ENCODE data around the gene MTPN. TPM values are rescaled to one million over a fixed set of nuclear protein-coding genes. Genes with fewer than 3 reads are reported as not detected.

The MTPN gene
- total RNA-seq, 2 experiments from 2014 or later, result 123 to 136 TPM

DNA sequence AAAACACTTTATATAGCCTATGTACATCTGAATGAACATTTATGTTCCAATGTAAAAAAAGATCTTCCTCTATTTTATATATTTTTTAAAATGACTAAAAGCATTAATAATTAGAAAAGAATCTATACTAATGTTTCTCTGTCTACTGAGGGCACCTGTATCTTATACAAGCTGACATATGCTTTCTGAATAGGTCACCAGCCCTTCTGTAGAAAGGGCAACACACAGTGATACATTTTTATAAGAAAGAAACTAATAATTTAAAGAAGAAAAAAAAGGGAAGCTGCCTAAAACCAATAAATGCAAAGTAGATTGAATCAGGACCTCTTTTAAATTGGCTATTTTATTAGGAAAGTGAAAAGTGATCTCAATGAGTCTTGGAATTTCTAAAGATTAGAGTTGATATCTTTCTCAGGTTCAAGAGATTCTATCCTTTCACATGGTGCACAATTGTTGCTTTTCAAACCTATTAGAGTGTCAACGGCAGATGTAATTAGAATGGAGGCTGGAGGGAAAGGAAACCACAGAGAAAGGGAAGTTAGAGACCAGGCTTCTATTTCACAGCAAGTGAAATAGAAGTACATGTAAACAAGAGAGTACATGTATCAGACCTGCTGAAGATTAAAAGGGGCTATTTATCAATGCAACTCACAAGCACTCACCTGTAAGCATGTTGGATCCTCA, 6.3 kb downstream of the MTPN start:
- Mint-ChIP-seq H3K27me3 (no peaks in the 10 kb centered on the region), H3K4me1 (peaks cover 75% of the 10 kb centered on the region), H3K27ac (no peak overlapping the region), H3K36me3 (ENCODE audit: low read depth) (peaks cover 41% of the 10 kb centered on the region), H3K4me3 (no peak overlapping the region), H3K9me3 (ENCODE audit: low read depth) (no peaks in the 10 kb centered on the region)
- CTCF ChIA-PET, result interaction anchor here (0.8 kb wide), 1 partner anchor 24 kb away, joined by 4 read pairs; no protein-coding TSS in a partner anchor
- no peak for ATAC-seq
- no peak for DNase-seq
- intact Hi-C loops (cut with DNase I, micrococcal nuclease), result no loop called here
- POLR2A ChIA-PET, result no interaction called here

DNA sequence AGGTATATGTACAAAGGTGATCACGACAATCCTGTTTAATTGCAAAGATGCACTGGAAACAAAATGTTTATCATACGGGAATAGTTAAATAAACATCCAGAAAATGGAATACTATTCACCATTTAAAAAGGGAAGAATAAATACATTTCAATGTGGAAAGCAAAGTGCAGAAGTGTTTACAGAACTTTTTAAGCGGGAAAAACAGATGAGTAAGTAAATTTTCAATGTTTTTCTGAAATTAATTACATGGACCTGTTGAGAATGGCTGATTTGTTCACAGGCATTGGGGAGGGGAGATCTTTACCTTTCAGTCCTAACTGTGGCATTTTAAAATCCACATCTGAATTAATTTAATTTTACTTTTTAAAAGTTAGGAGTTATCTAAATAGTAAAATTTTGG, 7.1 kb downstream of the MTPN start:
- intact Hi-C loops (cut with DNase I, micrococcal nuclease), result no loop called here
- H3K36me3 Mint-ChIP-seq (ENCODE audit: low read depth), result peaks cover 41% of the 10 kb centered on the region
- H3K27me3 Mint-ChIP-seq, result no peaks in the 10 kb centered on the region
- H3K4me1 Mint-ChIP-seq, result peaks cover 74% of the 10 kb centered on the region
- no peak overlapping the region for H3K27ac Mint-ChIP-seq
- CTCF ChIA-PET, result interaction anchor here (0.8 kb wide), 1 partner anchor 23 kb away, joined by 4 read pairs; no protein-coding TSS in a partner anchor
- POLR2A ChIA-PET, result no interaction called here
- DNase-seq, result no peak
- no peak for ATAC-seq
- H3K9me3 Mint-ChIP-seq (ENCODE audit: low read depth), result no peaks in the 10 kb centered on the region
- H3K4me3 Mint-ChIP-seq, result no peak overlapping the region

DNA sequence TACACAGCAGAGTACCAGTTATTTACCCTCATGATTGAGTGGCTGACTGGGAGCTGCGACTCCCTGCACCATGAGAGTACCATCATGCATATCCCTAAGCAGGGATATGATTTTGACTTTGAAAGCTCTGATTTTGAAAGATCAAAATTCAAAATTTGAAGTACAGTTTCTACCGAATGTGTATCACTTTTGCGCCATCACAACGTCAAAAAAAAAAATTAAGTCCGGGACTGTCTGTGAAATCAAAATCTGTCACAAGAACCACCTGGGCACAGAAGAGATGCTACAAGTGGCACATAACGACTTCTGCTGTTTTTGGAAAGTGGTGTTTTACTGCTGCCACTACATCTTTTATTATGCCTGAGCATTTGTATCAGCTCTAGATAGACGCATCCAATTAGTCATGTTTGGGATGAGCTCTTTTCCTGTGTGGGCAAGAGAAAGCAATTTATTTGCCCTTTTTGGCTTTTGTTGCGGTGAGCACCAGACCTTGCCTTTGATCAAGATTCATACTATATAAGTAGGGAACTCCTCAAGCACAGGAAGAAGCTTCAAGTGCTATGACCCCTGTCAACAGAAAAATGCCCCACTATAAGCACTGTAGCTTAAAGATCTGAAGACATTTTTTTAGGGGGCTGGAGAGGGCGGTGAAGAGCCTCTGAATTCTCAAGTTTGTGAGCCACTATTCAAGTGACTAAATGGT, 10.7 kb downstream of the MTPN start:
- H3K27ac Mint-ChIP-seq, result no peak overlapping the region
- ChIA-PET CTCF (interaction anchor here (0.5 to 2.2 kb wide), 6 partner anchors 10 to 148 kb away, joined by 3 to 9 read pairs (median 4); no protein-coding TSS in a partner anchor), POLR2A (no interaction called here)
- ATAC-seq, result peak; percentile 53
- peaks cover 28% of the 10 kb centered on the region for H3K36me3 Mint-ChIP-seq (ENCODE audit: low read depth)
- intact Hi-C loops (cut with DNase I, micrococcal nuclease), result no loop called here
- no peak overlapping the region for H3K4me3 Mint-ChIP-seq
- no peaks in the 10 kb centered on the region for H3K9me3 Mint-ChIP-seq (ENCODE audit: low read depth)
- DNase-seq, result no peak
- H3K4me1 Mint-ChIP-seq, result peaks cover 68% of the 10 kb centered on the region
- no peaks in the 10 kb centered on the region for H3K27me3 Mint-ChIP-seq

DNA sequence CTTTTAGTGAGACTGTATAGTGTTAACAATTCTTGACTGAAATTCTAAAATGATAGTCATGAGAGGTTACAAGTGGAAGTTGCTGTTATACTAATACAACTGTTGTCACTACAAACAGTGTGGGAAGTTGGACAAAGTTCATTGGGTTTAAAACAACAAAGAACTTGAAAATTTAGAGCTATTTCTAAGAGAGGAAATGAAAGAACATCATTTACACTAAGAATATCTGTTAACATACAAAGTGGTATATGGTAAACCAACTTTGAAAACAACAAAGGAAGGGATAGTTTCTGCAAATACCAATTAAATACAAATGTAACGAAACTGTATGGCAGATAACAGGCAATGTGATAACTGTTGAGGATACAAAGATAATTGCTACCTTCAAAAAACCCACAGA, 11.6 kb downstream of the MTPN start:
- peaks cover 69% of the 10 kb centered on the region for H3K4me1 Mint-ChIP-seq
- H3K4me3 Mint-ChIP-seq, result no peak overlapping the region
- peaks cover 26% of the 10 kb centered on the region for H3K36me3 Mint-ChIP-seq (ENCODE audit: low read depth)

DNA sequence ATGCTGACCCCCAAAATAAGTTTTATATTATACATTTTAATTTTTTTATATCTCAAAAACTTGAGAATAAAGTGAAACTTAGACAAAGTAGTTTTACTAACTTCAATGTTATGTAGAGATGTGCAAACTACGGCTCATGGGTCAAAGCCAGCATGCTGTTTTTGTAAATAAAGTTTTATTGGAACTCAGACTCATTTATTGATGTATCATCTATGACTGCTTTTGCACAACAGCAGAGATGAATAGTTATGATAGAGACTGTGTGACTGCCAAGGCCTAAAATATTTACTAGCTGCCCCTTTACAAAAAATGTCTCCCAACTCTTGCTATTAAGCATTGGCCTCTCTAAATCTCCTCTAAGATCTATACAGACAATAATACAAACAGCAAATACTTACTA, 12.4 kb downstream of the MTPN start:
- POLR2A ChIA-PET, result no interaction called here
- H3K27me3 Mint-ChIP-seq, result no peaks in the 10 kb centered on the region
- peaks cover 73% of the 10 kb centered on the region for H3K4me1 Mint-ChIP-seq
- intact Hi-C loops (cut with DNase I, micrococcal nuclease), result loop anchor here in 1 of 2 experiments (1.0 kb wide), 1 partner anchor 10 kb away; no protein-coding TSS in a partner anchor
- no peaks in the 10 kb centered on the region for H3K9me3 Mint-ChIP-seq (ENCODE audit: low read depth)
- no peak overlapping the region for H3K4me3 Mint-ChIP-seq
- peaks cover 25% of the 10 kb centered on the region for H3K36me3 Mint-ChIP-seq (ENCODE audit: low read depth)
- DNase-seq (no peak), ATAC-seq (no peak)
- no peak overlapping the region for H3K27ac Mint-ChIP-seq
- CTCF ChIA-PET, result no interaction called here

More for the DNA sequence above, 11.6 kb downstream of the MTPN start:
- DNase-seq (no peak), ATAC-seq (no peak)
- ChIA-PET POLR2A (no interaction called here), CTCF (interaction anchor here (1.2 to 2.2 kb wide), 3 partner anchors 9 to 43 kb away, joined by 3 to 9 read pairs (median 4); no protein-coding TSS in a partner anchor)
- Mint-ChIP-seq H3K9me3 (ENCODE audit: low read depth) (no peaks in the 10 kb centered on the region), H3K27me3 (no peaks in the 10 kb centered on the region), H3K27ac (no peak overlapping the region)
- intact Hi-C loops (cut with DNase I, micrococcal nuclease), result no loop called here

GRCh38 chr7:135964274-135964673, 12.9 kb downstream of the MTPN start:
- Mint-ChIP-seq H3K9me3 (ENCODE audit: low read depth) (no peaks in the 10 kb centered on the region), H3K4me3 (no peak overlapping the region)
- POLR2A ChIA-PET, result no interaction called here

GRCh38 chr7:135962802-135963201, 14.4 kb downstream of the MTPN start:
- DNase-seq (no peak), ATAC-seq (no peak)
- Mint-ChIP-seq H3K9me3 (ENCODE audit: low read depth) (no peaks in the 10 kb centered on the region), H3K4me3 (no peak overlapping the region), H3K4me1 (peaks cover 62% of the 10 kb centered on the region), H3K27ac (no peak overlapping the region), H3K27me3 (no peaks in the 10 kb centered on the region), H3K36me3 (ENCODE audit: low read depth) (peaks cover 13% of the 10 kb centered on the region)
- ChIA-PET CTCF (no interaction called here), POLR2A (no interaction called here)
- intact Hi-C loops (cut with DNase I, micrococcal nuclease), result no loop called here

More at GRCh38 chr7:135964274-135964673, 12.9 kb downstream of the MTPN start:
- H3K36me3 Mint-ChIP-seq (ENCODE audit: low read depth), result peaks cover 23% of the 10 kb centered on the region
- peaks cover 70% of the 10 kb centered on the region for H3K4me1 Mint-ChIP-seq
- H3K27me3 Mint-ChIP-seq, result no peaks in the 10 kb centered on the region
- no peak for DNase-seq
- CTCF ChIA-PET, result no interaction called here
- intact Hi-C loops (cut with DNase I, micrococcal nuclease), result loop anchor here in 1 of 2 experiments (1.0 kb wide), 1 partner anchor 10 kb away; no protein-coding TSS in a partner anchor
- H3K27ac Mint-ChIP-seq, result no peak overlapping the region
- ATAC-seq, result no peak

DNA sequence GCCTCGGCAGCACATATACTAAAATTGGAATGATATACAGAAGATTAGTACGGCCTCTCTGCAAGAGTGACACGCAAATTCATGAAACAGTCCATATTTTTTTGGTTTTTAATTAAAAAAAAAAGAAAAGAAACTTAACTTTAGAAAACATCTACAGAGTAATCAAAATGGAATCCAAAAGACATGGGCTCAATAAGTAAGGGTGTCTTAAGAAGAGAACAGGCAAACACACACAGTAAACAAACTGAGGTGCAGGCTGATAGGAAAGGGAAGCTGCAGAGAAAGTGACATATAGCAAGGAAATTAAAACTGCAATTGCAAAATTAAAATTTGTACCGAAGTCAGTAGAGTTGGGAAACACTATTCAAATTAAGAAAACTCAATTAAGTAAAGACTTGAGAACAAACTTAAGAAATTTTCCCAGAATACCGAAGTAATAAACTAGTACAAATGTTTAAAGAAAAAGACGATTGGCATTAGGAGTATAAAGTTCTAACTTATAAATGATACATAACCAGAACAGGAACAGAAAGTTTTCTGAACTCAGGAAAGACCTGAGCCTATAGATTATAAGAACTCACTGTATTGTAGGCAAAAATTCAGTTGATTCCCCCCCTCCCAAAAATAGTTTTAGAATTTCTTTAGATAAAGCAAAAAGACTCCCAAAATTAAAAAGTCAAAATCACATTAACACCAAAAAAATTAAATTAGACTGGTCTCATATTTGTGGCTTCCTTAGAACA, 16.3 kb downstream of the MTPN start:
- H3K4me1 Mint-ChIP-seq, result peaks cover 56% of the 10 kb centered on the region
- ATAC-seq, result no peak
- intact Hi-C loops (cut with DNase I, micrococcal nuclease), result no loop called here
- H3K4me3 Mint-ChIP-seq, result no peak overlapping the region
- DNase-seq, result no peak
- no peaks in the 10 kb centered on the region for H3K27me3 Mint-ChIP-seq
- no peak overlapping the region for H3K27ac Mint-ChIP-seq
- POLR2A ChIA-PET, result no interaction called here
- CTCF ChIA-PET, result interaction anchor here (1.0 kb wide), 1 partner anchor 12 kb away, joined by 3 read pairs; no protein-coding TSS in a partner anchor
- peaks cover 17% of the 10 kb centered on the region for H3K36me3 Mint-ChIP-seq (ENCODE audit: low read depth)
- no peaks in the 10 kb centered on the region for H3K9me3 Mint-ChIP-seq (ENCODE audit: low read depth)

GRCh38 chr7:135959646-135960363, 17.4 kb downstream of the MTPN start:
- intact Hi-C loops (cut with DNase I, micrococcal nuclease), result loop anchor here in 1 of 2 experiments (2.0 kb wide), 1 partner anchor 17 kb away; no protein-coding TSS in a partner anchor
- no peak for DNase-seq
- no peak overlapping the region for H3K27ac Mint-ChIP-seq
- ATAC-seq, result no peak
- ChIA-PET POLR2A (no interaction called here), CTCF (interaction anchor here (1.0 kb wide), 1 partner anchor 11 kb away, joined by 3 read pairs; no protein-coding TSS in a partner anchor)
- no peaks in the 10 kb centered on the region for H3K27me3 Mint-ChIP-seq
- no peak overlapping the region for H3K4me3 Mint-ChIP-seq
- H3K4me1 Mint-ChIP-seq, result peaks cover 56% of the 10 kb centered on the region
- peaks cover 21% of the 10 kb centered on the region for H3K36me3 Mint-ChIP-seq (ENCODE audit: low read depth)
- H3K9me3 Mint-ChIP-seq (ENCODE audit: low read depth), result no peaks in the 10 kb centered on the region

DNA sequence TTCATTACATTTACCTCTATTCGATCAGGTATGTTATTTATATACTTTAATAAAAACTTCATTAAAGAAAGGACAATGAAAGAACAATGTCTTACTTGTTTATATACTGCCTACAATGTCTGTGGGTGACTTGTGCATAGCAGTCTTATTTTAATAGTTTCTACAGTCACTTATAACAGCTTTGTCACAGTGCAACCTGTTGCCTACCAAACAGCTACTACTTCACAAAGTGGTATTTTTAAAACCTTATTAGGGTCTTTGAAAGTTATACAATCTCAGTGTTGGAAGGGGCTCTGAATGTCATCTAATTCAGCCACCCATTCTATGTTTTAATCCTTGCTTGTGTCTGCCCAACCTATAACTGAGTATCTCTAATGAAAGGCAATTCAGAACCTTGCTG, 19.0 kb downstream of the MTPN start:
- ChIA-PET CTCF (no interaction called here), POLR2A (no interaction called here)
- Mint-ChIP-seq H3K4me1 (peaks cover 48% of the 10 kb centered on the region), H3K27ac (no peak overlapping the region), H3K27me3 (no peaks in the 10 kb centered on the region), H3K36me3 (ENCODE audit: low read depth) (peaks cover 23% of the 10 kb centered on the region), H3K4me3 (no peak overlapping the region), H3K9me3 (ENCODE audit: low read depth) (no peaks in the 10 kb centered on the region)
- DNase-seq (no peak), ATAC-seq (no peak)
- intact Hi-C loops (cut with DNase I, micrococcal nuclease), result loop anchor here in 1 of 2 experiments (2.0 kb wide), 1 partner anchor 15 kb away; no protein-coding TSS in a partner anchor

DNA sequence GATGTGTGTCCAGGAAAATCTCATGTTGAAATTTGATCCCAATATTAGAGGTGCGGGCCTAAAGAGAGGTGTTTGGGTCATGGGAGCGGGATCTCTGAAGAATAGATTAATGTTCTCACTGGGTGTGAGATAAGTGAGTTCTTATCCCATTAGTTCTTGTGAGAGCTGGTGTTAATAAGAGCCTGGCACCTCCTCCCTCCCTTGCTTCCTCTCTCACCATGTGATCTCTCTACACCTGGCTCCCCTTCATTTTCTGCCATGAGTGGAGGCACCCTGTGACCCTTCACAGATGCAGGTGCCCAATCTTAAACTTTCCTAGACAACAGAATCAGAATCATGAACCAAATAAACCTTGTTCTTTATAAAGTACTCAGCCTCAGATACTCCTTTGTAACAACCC, 19.5 kb downstream of the MTPN start:
- Mint-ChIP-seq H3K4me1 (peaks cover 45% of the 10 kb centered on the region), H3K27ac (no peak overlapping the region), H3K27me3 (no peaks in the 10 kb centered on the region), H3K36me3 (ENCODE audit: low read depth) (peaks cover 26% of the 10 kb centered on the region), H3K9me3 (ENCODE audit: low read depth) (no peaks in the 10 kb centered on the region), H3K4me3 (no peak overlapping the region)
- intact Hi-C loops (cut with DNase I, micrococcal nuclease), result loop anchor here in 1 of 2 experiments (2.0 kb wide), 1 partner anchor 15 kb away; no protein-coding TSS in a partner anchor
- ATAC-seq (no peak), DNase-seq (no peak)
- CTCF ChIA-PET, result interaction anchor here (1.6 kb wide), 1 partner anchor 8 kb away, joined by 4 read pairs; no protein-coding TSS in a partner anchor
- POLR2A ChIA-PET, result no interaction called here

All from activated CD4-positive, alpha-beta T cell treated with anti-CD3 and anti-CD28 coated beads for 36 hours (primary cell).